Caco-2 (cell line): ENCODE results near the gene NUP98. TPM values are rescaled to one million over a fixed set of nuclear protein-coding genes. Genes with fewer than 3 reads are reported as not detected.
A peak's percentile ranks its signal among the peaks of the same experiment; 100 is the strongest.

Experiments used
- BruUV-seq: library from RNA; stranded (reverse); fragments of 400-500 nt; replicated peaks from 2 replicates; lab custom pipeline; 2021; lab: Mats Ljungman, UMichigan
- CTCF ChIA-PET: fragments of 300-600 bp; sonication (Branson Sonifier 250); formaldehyde crosslinking; loops from one replicate; lab custom pipeline; 2022; ENCODE audit warnings: antibody characterized with exemption; lab: Charles Lee
- POLR2A ChIA-PET: fragments of 300-600 bp; sonication (Branson Sonifier 250); formaldehyde crosslinking; loops from one replicate; lab custom pipeline; 2022; ENCODE audit warnings: antibody characterized with exemption; lab: Charles Lee
- DNase-seq, 2 experiments: peaks; one replicate each; pipeline versions ENCODE4 v3.0.0 to v3.0.0-alpha.2; 2020 to 2022
- H3K27me3 ChIP-seq: replicated peaks from 2 replicates; pipeline ENCODE4 v1.6.0; 2011; ENCODE audit warnings: low read length; ENCODE audit not compliant: control insufficient read depth, insufficient read depth
- H3K36me3 ChIP-seq: 2 replicates; pipeline ENCODE4 v1.5.1; 2011; ENCODE audit warnings: low read length; ENCODE audit not compliant: control insufficient read depth, insufficient read depth
- H3K4me1 ChIP-seq: fragments of 250-450 bp; sonication (Bioruptor Pico); 2 replicates; pipeline ENCODE4 v1.5.1; 2020; ENCODE audit warnings: mild to moderate bottlenecking
- H3K4me3 ChIP-seq: 2 replicates; pipeline ENCODE4 v1.5.1; 2011; ENCODE audit warnings: low read depth, mild to moderate bottlenecking, control low read depth, low read length
- H3K9me3 ChIP-seq: fragments of 250-450 bp; sonication (Bioruptor Pico); 2 replicates; pipeline ENCODE4 v1.5.1; 2020; ENCODE audit warnings: mild to moderate bottlenecking, moderate library complexity
- H3K27ac Mint-ChIP-seq: one replicate; pipeline ENCODE4 v1.8.0; 2022; ENCODE audit warnings: mixed read lengths; ENCODE audit not compliant: unreplicated experiment
- H3K27me3 Mint-ChIP-seq: one replicate; pipeline ENCODE4 v1.8.0; 2022; ENCODE audit warnings: mixed read lengths; ENCODE audit not compliant: insufficient read depth, unreplicated experiment
- H3K36me3 Mint-ChIP-seq: one replicate; pipeline ENCODE4 v1.8.0; 2022; ENCODE audit warnings: mild to moderate bottlenecking, mixed read lengths; ENCODE audit not compliant: insufficient read depth, unreplicated experiment
- H3K4me1 Mint-ChIP-seq: one replicate; pipeline ENCODE4 v1.8.0; 2022; ENCODE audit warnings: low read depth, mixed read lengths; ENCODE audit not compliant: unreplicated experiment
- H3K4me3 Mint-ChIP-seq: one replicate; pipeline ENCODE4 v1.8.0; 2022; ENCODE audit warnings: mild to moderate bottlenecking, moderate library complexity, mixed read lengths; ENCODE audit not compliant: unreplicated experiment
- H3K9me3 Mint-ChIP-seq: one replicate; pipeline ENCODE4 v1.8.0; 2022; ENCODE audit warnings: mixed read lengths; ENCODE audit not compliant: unreplicated experiment
- intact Hi-C: fragments of 100-400 bp; cut with micrococcal nuclease; formaldehyde crosslinking; loops from one replicate; pipeline ENCODE4 v1.10.0; 2022; ENCODE audit not compliant: unreplicated experiment
- total RNA-seq: library from RNA; stranded (reverse); gene quantifications from 2 replicates; pipeline ENCODE4 v1.2.3, GENCODE V29; 2022
- TF ChIP-seq, protein P1 (sequence below), 2 experiments: fragments of 200-600 bp in 1 of 2; IDR thresholded peaks; 1 replicate in 1 of 2; 2 replicates in 1 of 2; pipeline versions ENCODE4 v1.5.1 to v1.8.0; 2011 to 2022; ENCODE audit warnings: antibody characterized with exemption in 1 of 2, control low read depth in 1 of 2, inconsistent platforms in 1 of 2, low read depth in 1 of 2, low read length in 1 of 2, mild to moderate bottlenecking in 1 of 2, moderate library complexity in 1 of 2; ENCODE audit not compliant: insufficient read depth in 1 of 2, severe bottlenecking in 1 of 2, unreplicated experiment in 1 of 2

The NUP98 gene
- total RNA-seq, 1 experiment from 2014 or later: 146 TPM

- BruUV-seq: no TSS peak
- Mint-ChIP-seq H3K27ac (peak overlapping the region; percentile 96), H3K4me1 (peaks cover 17% of the 10 kb centered on the region), H3K36me3 (peaks cover 41% of the 10 kb centered on the region), H3K27me3 (no peaks in the 10 kb centered on the region), H3K9me3 (no peaks in the 10 kb centered on the region), H3K4me3 (peak overlapping the region; percentile 90)
- Histone ChIP-seq H3K27me3 (no peaks in the 10 kb centered on the region), H3K4me3 (no peak overlapping the region), H3K4me1 (peaks cover 25% of the 10 kb centered on the region), H3K36me3 (peaks cover 1% of the 10 kb centered on the region; the same call in 1 of the 2 replicates), H3K9me3 (no peaks in the 10 kb centered on the region)
- DNase-seq: no peak
- intact Hi-C loops: no loop called here
- TF ChIP-seq, protein P1, sequence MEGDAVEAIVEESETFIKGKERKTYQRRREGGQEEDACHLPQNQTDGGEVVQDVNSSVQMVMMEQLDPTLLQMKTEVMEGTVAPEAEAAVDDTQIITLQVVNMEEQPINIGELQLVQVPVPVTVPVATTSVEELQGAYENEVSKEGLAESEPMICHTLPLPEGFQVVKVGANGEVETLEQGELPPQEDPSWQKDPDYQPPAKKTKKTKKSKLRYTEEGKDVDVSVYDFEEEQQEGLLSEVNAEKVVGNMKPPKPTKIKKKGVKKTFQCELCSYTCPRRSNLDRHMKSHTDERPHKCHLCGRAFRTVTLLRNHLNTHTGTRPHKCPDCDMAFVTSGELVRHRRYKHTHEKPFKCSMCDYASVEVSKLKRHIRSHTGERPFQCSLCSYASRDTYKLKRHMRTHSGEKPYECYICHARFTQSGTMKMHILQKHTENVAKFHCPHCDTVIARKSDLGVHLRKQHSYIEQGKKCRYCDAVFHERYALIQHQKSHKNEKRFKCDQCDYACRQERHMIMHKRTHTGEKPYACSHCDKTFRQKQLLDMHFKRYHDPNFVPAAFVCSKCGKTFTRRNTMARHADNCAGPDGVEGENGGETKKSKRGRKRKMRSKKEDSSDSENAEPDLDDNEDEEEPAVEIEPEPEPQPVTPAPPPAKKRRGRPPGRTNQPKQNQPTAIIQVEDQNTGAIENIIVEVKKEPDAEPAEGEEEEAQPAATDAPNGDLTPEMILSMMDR (IDR thresholded peaks at IDR 0.05; ENCODE audit: insufficient read depth in 1 of 2, low read depth in 1 of 2, low read length in 1 of 2, severe bottlenecking in 1 of 2, unreplicated experiment in 1 of 2): no peak
- CTCF ChIA-PET: no interaction called here
- POLR2A ChIA-PET: no interaction called here
Measured at GRCh38 chr11:3799143-3799542, 1.8 kb upstream of the NUP98 start.

DNA sequence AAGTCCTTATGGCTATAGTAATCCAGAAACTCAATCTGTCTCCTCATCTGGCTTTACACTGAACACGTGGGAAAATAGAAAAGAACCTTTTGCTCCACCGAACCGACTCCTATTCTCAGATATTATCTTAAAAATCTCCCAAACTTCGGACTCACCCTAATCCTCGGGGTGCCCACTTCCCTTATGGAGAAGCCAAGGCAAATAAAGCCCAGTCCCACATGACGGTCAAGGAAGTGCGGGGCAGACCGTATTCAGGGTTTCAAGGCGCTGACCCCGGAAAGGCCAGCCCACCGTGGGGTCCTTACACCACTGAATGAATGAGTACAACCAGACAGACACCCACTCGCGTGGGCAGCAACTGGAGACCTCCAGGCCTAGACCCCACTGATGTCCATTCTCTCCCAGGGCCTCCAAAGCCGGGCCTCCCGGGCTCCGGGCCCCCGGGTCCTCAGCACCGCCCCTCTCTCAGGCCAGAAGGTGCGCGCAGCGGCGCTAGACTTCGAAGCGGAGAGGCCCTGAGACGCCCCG is 489 bp downstream of the NUP98 start:
- H3K36me3 ChIP-seq: peaks cover 1% of the 10 kb centered on the region; the same call in 1 of the 2 replicates
- peaks cover 59% of the 10 kb centered on the region for H3K36me3 Mint-ChIP-seq
- no peaks in the 10 kb centered on the region for H3K9me3 ChIP-seq
- no peaks in the 10 kb centered on the region for H3K27me3 ChIP-seq
- peak overlapping the region; percentile 90 for H3K4me3 Mint-ChIP-seq
- peak overlapping the region; percentile 59 for H3K4me3 ChIP-seq
- H3K9me3 Mint-ChIP-seq: no peaks in the 10 kb centered on the region
- ChIA-PET CTCF (interaction anchor here (3.3 kb wide), 1 partner anchor 11 kb away, joined by 32 read pairs; the partner anchor contains the start of gene PGAP2), POLR2A (interaction anchor here (0.5 to 1.3 kb wide), 3 partner anchors 11 to 15 kb away, joined by 3 to 6 read pairs (median 4); no protein-coding TSS in a partner anchor)
- peak overlapping the region; percentile 96 for H3K27ac Mint-ChIP-seq
- H3K4me1 Mint-ChIP-seq: peaks cover 7% of the 10 kb centered on the region
- no TSS peak for BruUV-seq
- TF ChIP-seq, protein P1 (IDR thresholded peaks at IDR 0.05; ENCODE audit: insufficient read depth in 1 of 2, low read depth in 1 of 2, low read length in 1 of 2, severe bottlenecking in 1 of 2, unreplicated experiment in 1 of 2): no peak
- peak in 1 of 2 experiments; percentile 71 for DNase-seq
- no peaks in the 10 kb centered on the region for H3K27me3 Mint-ChIP-seq
- peaks cover 18% of the 10 kb centered on the region for H3K4me1 ChIP-seq
- intact Hi-C loops: loop anchor here (1.0 to 2.0 kb wide), 3 partner anchors 12 to 44 kb away; no protein-coding TSS in a partner anchor

- peak overlapping the region; percentile 90 for H3K4me3 Mint-ChIP-seq
- no peaks in the 10 kb centered on the region for H3K27me3 Mint-ChIP-seq
- TF ChIP-seq, protein P1 (IDR thresholded peaks at IDR 0.05; ENCODE audit: insufficient read depth in 1 of 2, low read depth in 1 of 2, low read length in 1 of 2, severe bottlenecking in 1 of 2, unreplicated experiment in 1 of 2): no peak
- BruUV-seq: no TSS peak
- H3K9me3 Mint-ChIP-seq: no peaks in the 10 kb centered on the region
- DNase-seq: peak in 1 of 2 experiments; percentile 2
- H3K27ac Mint-ChIP-seq: peak overlapping the region; percentile 96
- Histone ChIP-seq H3K27me3 (no peaks in the 10 kb centered on the region), H3K4me3 (peak overlapping the region; percentile 59), H3K9me3 (no peaks in the 10 kb centered on the region), H3K4me1 (peaks cover 15% of the 10 kb centered on the region), H3K36me3 (peaks cover 1% of the 10 kb centered on the region; the same call in 1 of the 2 replicates)
- ChIA-PET POLR2A (interaction anchor here (0.5 to 1.3 kb wide), 3 partner anchors 12 to 14 kb away, joined by 3 to 6 read pairs (median 4); no protein-coding TSS in a partner anchor), CTCF (interaction anchor here (3.3 kb wide), 1 partner anchor 12 kb away, joined by 32 read pairs; the partner anchor contains the start of gene PGAP2)
- intact Hi-C loops: loop anchor here (2.0 kb wide), 1 partner anchor 14 kb away; no protein-coding TSS in a partner anchor
- H3K4me1 Mint-ChIP-seq: peaks cover 7% of the 10 kb centered on the region
- H3K36me3 Mint-ChIP-seq: peaks cover 64% of the 10 kb centered on the region
Measured at GRCh38 chr11:3796346-3796745, 1.0 kb downstream of the NUP98 start.
